CD4-positive, alpha-beta memory T cell (primary cell): ENCODE results near the gene TRIM50. TPM values are rescaled to one million over a fixed set of nuclear protein-coding genes. Genes with fewer than 3 reads are reported as not detected.
"Not testable (repeated sequence)": the region's sequence is repeated elsewhere in the genome, so short reads cannot be mapped to it uniquely, and the experiment has no call there.

ENCODE experiments used
- CTCF ChIA-PET: fragments of 350-600 bp; sonication (Branson Sonifier 250); formaldehyde crosslinking; loops from one replicate; lab custom pipeline; 2021; ENCODE audit warnings: inconsistent platforms; ENCODE audit not compliant: partially characterized antibody; lab: Charles Lee
- POLR2A ChIA-PET: fragments of 350-600 bp; sonication (Branson Sonifier 250); formaldehyde crosslinking; loops from one replicate; lab custom pipeline; 2021; ENCODE audit not compliant: partially characterized antibody; lab: Charles Lee
- DNase-seq, 5 donors: peaks; one replicate each; pipeline versions ENCODE4 v3.0.0 to v3.0.0-alpha.2; 2020 to 2022; ENCODE audit warnings: mixed read lengths in 1 of 5
- H3K27ac ChIP-seq: one replicate; pipeline ENCODE4 v1.7.0; 2013; ENCODE audit warnings: low read depth, low read length
- H3K27me3 ChIP-seq: 2 replicates; pipeline ENCODE4 v1.7.0; 2013; ENCODE audit warnings: mild to moderate bottlenecking, low read length, moderate library complexity; ENCODE audit not compliant: insufficient read depth
- H3K36me3 ChIP-seq: 2 replicates; pipeline ENCODE4 v1.7.0; 2013; ENCODE audit warnings: mild to moderate bottlenecking, low read length, moderate library complexity; ENCODE audit not compliant: insufficient read depth
- H3K4me1 ChIP-seq: 2 replicates; pipeline ENCODE4 v1.7.0; 2013; ENCODE audit warnings: mild to moderate bottlenecking, low read length, moderate library complexity; ENCODE audit not compliant: insufficient read depth
- H3K4me3 ChIP-seq, 2 donors: one replicate each; pipeline ENCODE4 v1.7.0; 2013; ENCODE audit warnings: low read length in 2 of 2, mild to moderate bottlenecking in 1 of 2
- H3K9me3 ChIP-seq, 2 donors: one replicate each; pipeline ENCODE4 v1.7.0; 2013; ENCODE audit warnings: low read length in 2 of 2, control low read depth in 1 of 2; ENCODE audit not compliant: control insufficient read depth in 1 of 2
- H3K27ac Mint-ChIP-seq, 7 donors: one replicate each; pipeline ENCODE4 v1.8.0; 2020 to 2021; ENCODE audit warnings: mixed read lengths in 7 of 7, mild to moderate bottlenecking in 6 of 7, inconsistent platforms in 3 of 7, moderate library complexity in 3 of 7
- H3K27me3 Mint-ChIP-seq, 2 donors: one replicate each; pipeline ENCODE4 v1.8.0; 2020 to 2021; ENCODE audit warnings: mixed read lengths in 2 of 2
- H3K36me3 Mint-ChIP-seq, 2 donors: one replicate each; pipeline ENCODE4 v1.8.0; 2020 to 2021; ENCODE audit warnings: mixed read lengths in 2 of 2, inconsistent platforms in 1 of 2, mild to moderate bottlenecking in 1 of 2
- H3K4me1 Mint-ChIP-seq, 4 donors: one replicate each; pipeline ENCODE4 v1.8.0; 2020 to 2021; ENCODE audit warnings: mixed read lengths in 4 of 4, mild to moderate bottlenecking in 1 of 4
- H3K4me3 Mint-ChIP-seq, 8 donors: one replicate each; pipeline ENCODE4 v1.8.0; 2020 to 2021; ENCODE audit warnings: mixed read lengths in 8 of 8, mild to moderate bottlenecking in 7 of 8, moderate library complexity in 6 of 8, inconsistent platforms in 3 of 8
- H3K9me3 Mint-ChIP-seq, 8 donors: one replicate each; pipeline ENCODE4 v1.8.0; 2020 to 2021; ENCODE audit warnings: mixed read lengths in 8 of 8, mild to moderate bottlenecking in 5 of 8, inconsistent platforms in 3 of 8, moderate library complexity in 1 of 8
- intact Hi-C: fragments of 100-400 bp; cut with micrococcal nuclease; formaldehyde crosslinking; loops from one replicate; pipeline ENCODE4 v1.15.1; 2023
- polyA plus RNA-seq, 2 donors: library from polyadenylated mRNA; unstranded; fragments of 300-500 nt; fragmentation: Illumina TruSeq; gene quantifications; one replicate each; pipeline ENCODE4 v1.2.3, GENCODE V29; 2021
- total RNA-seq, 2 experiments: library from RNA; stranded (reverse); gene quantifications; one replicate each; pipeline ENCODE4 v1.2.3, GENCODE V29; 2021

Gene TRIM50
- total and polyA plus RNA-seq, 4 experiments from 2014 or later, result not detected

DNA sequence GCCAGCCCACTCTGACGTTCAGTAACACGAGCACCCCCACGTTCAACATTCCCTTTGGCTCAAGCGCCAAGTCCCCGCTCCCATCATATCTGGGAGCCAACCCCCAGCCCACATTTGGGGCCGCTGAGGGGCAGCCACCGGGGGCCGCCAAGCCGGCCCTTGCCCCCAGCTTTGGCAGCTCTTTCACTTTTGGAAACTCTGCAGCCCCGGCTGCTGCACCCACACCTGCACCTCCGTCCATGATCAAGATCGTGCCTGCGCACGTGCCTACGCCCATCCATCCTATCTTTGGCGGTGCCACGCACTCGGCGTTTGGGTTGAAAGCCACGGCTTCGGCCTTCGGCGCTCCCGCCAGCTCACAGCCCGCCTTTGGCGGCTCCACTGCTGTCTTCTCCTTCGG, 30.2 kb downstream of the TRIM50 start:
- H3K4me3 Mint-ChIP-seq, POLR2A ChIA-PET, H3K27ac ChIP-seq, H3K36me3 Mint-ChIP-seq, intact Hi-C loops, H3K4me3 ChIP-seq, H3K27me3 ChIP-seq, CTCF ChIA-PET, H3K4me1 ChIP-seq, H3K9me3 ChIP-seq, H3K27ac Mint-ChIP-seq, H3K4me1 Mint-ChIP-seq, H3K9me3 Mint-ChIP-seq, H3K36me3 ChIP-seq, H3K27me3 Mint-ChIP-seq, DNase-seq: not testable (repeated sequence)

GRCh38 chr7:73297235-73297634, 30.6 kb downstream of the TRIM50 start:
- H3K27me3 Mint-ChIP-seq, intact Hi-C loops, H3K4me3 ChIP-seq, POLR2A ChIA-PET, CTCF ChIA-PET, H3K36me3 ChIP-seq, H3K27ac Mint-ChIP-seq, H3K4me1 ChIP-seq, H3K27me3 ChIP-seq, H3K36me3 Mint-ChIP-seq, H3K27ac ChIP-seq, DNase-seq, H3K4me3 Mint-ChIP-seq, H3K9me3 Mint-ChIP-seq, H3K4me1 Mint-ChIP-seq, H3K9me3 ChIP-seq: not testable (repeated sequence)

DNA sequence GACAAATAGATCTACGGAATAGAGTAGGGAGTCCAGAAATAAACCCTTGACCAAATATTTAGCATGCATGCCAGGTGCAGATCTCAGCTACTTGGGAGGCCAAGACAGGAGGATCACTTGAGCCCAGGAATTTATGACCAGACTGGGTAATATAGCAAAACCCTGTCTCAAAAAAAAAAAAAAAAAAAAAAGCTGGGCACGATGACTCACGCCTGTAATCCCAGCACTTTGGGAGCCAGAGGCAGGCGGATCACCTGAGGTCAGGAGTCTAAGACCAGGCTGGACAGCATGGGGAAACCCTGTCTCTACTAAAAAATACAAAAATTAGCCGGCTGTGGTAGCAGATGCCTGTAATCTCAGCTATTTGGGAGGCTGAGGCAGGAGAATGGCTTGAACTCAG, 50.7 kb downstream of the TRIM50 start:
- H3K27ac ChIP-seq, H3K4me3 ChIP-seq, H3K27ac Mint-ChIP-seq, H3K4me1 Mint-ChIP-seq, H3K4me3 Mint-ChIP-seq, intact Hi-C loops, H3K4me1 ChIP-seq, H3K36me3 ChIP-seq, H3K27me3 Mint-ChIP-seq, POLR2A ChIA-PET, DNase-seq, CTCF ChIA-PET, H3K9me3 ChIP-seq, H3K9me3 Mint-ChIP-seq, H3K36me3 Mint-ChIP-seq, H3K27me3 ChIP-seq: not testable (repeated sequence)

- H3K4me3 Mint-ChIP-seq, H3K27ac Mint-ChIP-seq, H3K27ac ChIP-seq, H3K9me3 Mint-ChIP-seq, intact Hi-C loops, H3K9me3 ChIP-seq, DNase-seq, H3K4me1 Mint-ChIP-seq, H3K36me3 ChIP-seq, POLR2A ChIA-PET, CTCF ChIA-PET, H3K4me1 ChIP-seq, H3K36me3 Mint-ChIP-seq, H3K4me3 ChIP-seq, H3K27me3 ChIP-seq, H3K27me3 Mint-ChIP-seq: not testable (repeated sequence)
Observed at GRCh38 chr7:73267813-73268212, 60.1 kb downstream of the TRIM50 start.

DNA sequence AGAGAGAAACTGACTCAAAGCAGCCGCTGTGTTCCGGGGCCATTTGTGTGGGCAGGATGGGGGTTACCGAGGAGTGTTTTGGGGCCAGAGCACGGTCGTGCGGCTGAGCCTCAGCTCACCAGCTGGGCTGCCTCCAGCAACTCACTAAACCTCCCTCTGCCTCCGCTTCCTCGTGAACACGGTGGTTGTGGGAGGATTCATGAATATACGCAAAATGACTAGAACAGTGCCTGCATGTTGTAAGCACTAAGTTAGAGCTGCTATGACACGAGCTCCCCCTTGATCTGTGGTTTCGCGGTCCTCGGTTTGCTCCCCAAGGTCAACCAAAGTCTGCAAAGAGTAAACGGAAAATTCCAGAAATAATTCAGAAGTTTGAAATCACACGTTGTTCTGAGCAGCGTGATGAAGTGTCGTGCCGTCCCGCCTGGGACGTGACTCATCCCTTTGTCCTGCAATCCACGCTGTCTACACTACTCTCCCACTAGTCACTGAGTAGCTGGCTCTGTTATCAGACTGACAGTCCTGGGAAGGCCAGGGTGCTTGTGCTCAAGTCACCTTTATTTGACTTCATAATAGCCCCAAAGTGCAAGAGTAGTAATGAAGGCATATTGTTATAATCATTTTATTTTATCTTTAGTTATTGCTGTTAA, 61.0 kb downstream of the TRIM50 start:
- CTCF ChIA-PET, POLR2A ChIA-PET, H3K9me3 Mint-ChIP-seq, H3K27ac Mint-ChIP-seq, H3K27me3 ChIP-seq, H3K9me3 ChIP-seq, H3K36me3 Mint-ChIP-seq, intact Hi-C loops, H3K27ac ChIP-seq, H3K4me1 Mint-ChIP-seq, H3K27me3 Mint-ChIP-seq, H3K4me3 ChIP-seq, H3K36me3 ChIP-seq, DNase-seq, H3K4me3 Mint-ChIP-seq, H3K4me1 ChIP-seq: not testable (repeated sequence)

Other genes starting within 250 kb of the TRIM50 start
- gene SPDYE9, start 242.0 kb downstream of the TRIM50 start, total RNA-seq, result not detected
- under 1 TPM in 1 of 2 donors, not detected in 1; 0.10 TPM for gene SPDYE9, start 242.0 kb downstream of the TRIM50 start, polyA plus RNA-seq
- gene NSUN5, start 19.3 kb downstream of the TRIM50 start, total RNA-seq, result 10 to 100 TPM; 54.4 to 62.5 TPM
- 10 to 100 TPM; 39.9 to 47.7 TPM for gene NSUN5, start 19.3 kb downstream of the TRIM50 start, polyA plus RNA-seq
- gene FKBP6, start 79 bp upstream of the TRIM50 start, total RNA-seq, result not detected
- gene FKBP6, start 79 bp upstream of the TRIM50 start, polyA plus RNA-seq, result not detected
- not detected for gene FZD9, start 105.7 kb upstream of the TRIM50 start, total RNA-seq
- gene FZD9, start 105.7 kb upstream of the TRIM50 start, polyA plus RNA-seq, result not detected
- 10 to 100 TPM; 75.3 to 78.6 TPM for gene BAZ1B, start 194.2 kb upstream of the TRIM50 start, total RNA-seq
- gene BAZ1B, start 194.2 kb upstream of the TRIM50 start, polyA plus RNA-seq, result 10 to 100 TPM in 1 of 2 donors, 1 to 10 TPM in 1; 5.8 to 29.1 TPM
- 10 to 100 TPM; 57.0 to 58.0 TPM for gene BCL7B, start 229.6 kb upstream of the TRIM50 start, total RNA-seq
- 100 to 1,000 TPM in 1 of 2 donors, 10 to 100 TPM in 1; 84.2 to 112 TPM for gene BCL7B, start 229.6 kb upstream of the TRIM50 start, polyA plus RNA-seq